Gastrocnemius medialis (tissue), 4 donors: ENCODE results near the gene WDFY3. TPM values are rescaled to one million over a fixed set of nuclear protein-coding genes. Genes with fewer than 3 reads are reported as not detected.
A peak's percentile ranks its signal among the peaks of the same experiment; 100 is the strongest.

ENCODE experiments used
- ATAC-seq, 2 donors: fragments of 150-250 bp; one replicate each; pipeline ENCODE4 v1.9.1; 2016
- DNase-seq, 2 donors: peaks; one replicate each; pipeline ENCODE4 v3.0.0-alpha.2; 2019
- H3K27ac ChIP-seq, 4 donors: fragments of 200-600 bp; sonication (generic); 1 replicate in 1 of 4; 2 replicates in 3 of 4; pipeline ENCODE4 v1.5.1; 2016 to 2018; ENCODE audit warnings: mild to moderate bottlenecking in 2 of 4, moderate library complexity in 1 of 4
- H3K27me3 ChIP-seq, 3 donors: fragments of 200-600 bp; sonication (generic) in 2 of 3; 1 replicate in 1 of 3; 2 replicates in 2 of 3; pipeline versions ENCODE4 v1.5.1 to v1.6.0; 2016 to 2019; ENCODE audit warnings: mild to moderate bottlenecking in 1 of 3, moderate library complexity in 1 of 3
- H3K36me3 ChIP-seq, 2 donors: fragments of 200-600 bp; sonication (generic) in 1 of 2; one replicate each; pipeline ENCODE4 v1.5.1; 2017 to 2018
- H3K4me1 ChIP-seq, 2 donors: fragments of 200-600 bp; sonication (generic) in 1 of 2; one replicate each; pipeline ENCODE4 v1.5.1; 2016 to 2017; ENCODE audit warnings: mild to moderate bottlenecking in 2 of 2
- H3K4me3 ChIP-seq, 4 donors: fragments of 200-600 bp; sonication (generic) in 3 of 4; 1 replicate in 1 of 4; 2 replicates in 3 of 4; pipeline ENCODE4 v1.5.1; 2016 to 2019; ENCODE audit warnings: mild to moderate bottlenecking in 2 of 4
- H3K9me3 ChIP-seq, 3 donors: fragments of 200-600 bp; sonication (generic) in 2 of 3; 1 replicate in 1 of 3; 2 replicates in 2 of 3; pipeline ENCODE4 v1.5.1; 2016 to 2019
- POLR2A ChIP-seq, 2 donors: fragments of 450-650 bp; IDR thresholded peaks; one replicate each; pipeline ENCODE4 v1.6.1; 2017; ENCODE audit warnings: antibody characterized with exemption in 2 of 2, mild to moderate bottlenecking in 2 of 2, moderate library complexity in 2 of 2
- in situ Hi-C, 4 donors: fragments of 200-750 bp; cut with MboI; loops; one replicate each; pipeline versions ENCODE4 v1.15.0 to v1.8.0; 2017; ENCODE audit warnings: low sequenced_read_pairs in 4 of 4
- intact Hi-C: fragments of 100-400 bp; cut with DNase I; formaldehyde crosslinking; loops from one replicate; pipeline ENCODE4 v1.15.1; 2023; ENCODE audit warnings: low total_unique reads
- total RNA-seq, 4 donors: library from RNA; depleted of rRNA; stranded (reverse); fragments of >200 nt; gene quantifications; one replicate each; pipeline versions ENCODE4 v1.1.0 to v1.2.3, GENCODE V29; 2016
- TF ChIP-seq, protein P1 (sequence below), 5 experiments: fragments of 450-650 bp in 3 of 5; fragments of 200-600 bp in 2 of 5; sonication (generic) in 2 of 5; IDR thresholded peaks in 4 of 5; conservative IDR thresholded peaks in 1 of 5; 1 replicate in 4 of 5; 2 replicates in 1 of 5; pipeline ENCODE4 v1.5.1; 2016 to 2019; ENCODE audit warnings: antibody characterized with exemption in 5 of 5, mild to moderate bottlenecking in 3 of 5, moderate library complexity in 3 of 5

WDFY3 gene
- total RNA-seq, 4 donors from 2014 or later, result 28.3 to 65.9 (median 36.4) TPM

DNA sequence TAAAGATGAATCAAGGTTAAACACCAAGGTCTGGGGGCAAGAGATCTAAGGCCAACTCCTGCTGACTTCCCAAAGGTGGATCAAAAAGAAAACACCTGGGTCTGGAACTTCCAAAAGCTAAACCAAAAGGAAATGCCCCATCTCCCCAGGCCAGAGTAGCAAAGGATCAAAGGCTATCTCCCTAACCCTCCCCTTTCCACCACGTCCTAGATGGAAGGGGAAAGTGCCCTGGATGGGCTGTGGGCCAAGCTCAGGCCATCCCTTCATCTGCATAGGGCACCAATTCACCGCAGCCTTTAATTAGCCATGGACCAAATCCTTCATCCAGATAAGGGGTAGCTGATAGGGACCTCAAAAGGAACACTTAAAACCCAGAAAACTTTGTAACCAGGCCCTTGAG lies 100.2 kb downstream of the WDFY3 start:
- intact Hi-C loops, result no loop called here

DNA sequence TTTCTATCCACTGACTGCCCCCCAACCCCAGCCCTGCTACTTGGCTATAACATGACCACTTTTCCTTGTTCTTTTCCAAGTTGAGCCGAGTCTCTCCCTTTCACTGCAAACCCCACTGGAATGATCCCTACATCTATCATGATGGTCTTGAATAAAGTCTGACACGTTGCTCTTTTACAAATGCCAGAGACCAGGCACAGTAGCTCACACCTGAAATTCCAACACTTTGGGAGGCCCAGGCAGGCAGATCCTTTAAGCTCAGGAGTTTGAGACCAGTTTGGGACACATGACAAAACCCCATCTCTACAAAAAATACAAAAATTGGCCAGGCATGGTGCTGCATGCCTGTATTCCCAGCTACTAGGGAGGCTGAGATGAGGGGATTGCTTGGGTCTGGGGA lies 100.9 kb downstream of the WDFY3 start:
- H3K36me3 ChIP-seq, result no peaks in the 10 kb centered on the region
- H3K9me3 ChIP-seq, result no peaks in the 10 kb centered on the region
- no peaks in the 10 kb centered on the region for H3K27me3 ChIP-seq
- in situ Hi-C loops (no loop called here), intact Hi-C loops (no loop called here)
- DNase-seq, result no peak
- ATAC-seq, result no peak
- no peak overlapping the region for H3K4me3 ChIP-seq
- H3K27ac ChIP-seq, result no peak overlapping the region
- TF ChIP-seq POLR2A (IDR thresholded peaks at IDR 0.05), result no peak
- TF ChIP-seq, protein P1, sequence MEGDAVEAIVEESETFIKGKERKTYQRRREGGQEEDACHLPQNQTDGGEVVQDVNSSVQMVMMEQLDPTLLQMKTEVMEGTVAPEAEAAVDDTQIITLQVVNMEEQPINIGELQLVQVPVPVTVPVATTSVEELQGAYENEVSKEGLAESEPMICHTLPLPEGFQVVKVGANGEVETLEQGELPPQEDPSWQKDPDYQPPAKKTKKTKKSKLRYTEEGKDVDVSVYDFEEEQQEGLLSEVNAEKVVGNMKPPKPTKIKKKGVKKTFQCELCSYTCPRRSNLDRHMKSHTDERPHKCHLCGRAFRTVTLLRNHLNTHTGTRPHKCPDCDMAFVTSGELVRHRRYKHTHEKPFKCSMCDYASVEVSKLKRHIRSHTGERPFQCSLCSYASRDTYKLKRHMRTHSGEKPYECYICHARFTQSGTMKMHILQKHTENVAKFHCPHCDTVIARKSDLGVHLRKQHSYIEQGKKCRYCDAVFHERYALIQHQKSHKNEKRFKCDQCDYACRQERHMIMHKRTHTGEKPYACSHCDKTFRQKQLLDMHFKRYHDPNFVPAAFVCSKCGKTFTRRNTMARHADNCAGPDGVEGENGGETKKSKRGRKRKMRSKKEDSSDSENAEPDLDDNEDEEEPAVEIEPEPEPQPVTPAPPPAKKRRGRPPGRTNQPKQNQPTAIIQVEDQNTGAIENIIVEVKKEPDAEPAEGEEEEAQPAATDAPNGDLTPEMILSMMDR (IDR thresholded peaks at IDR 0.05 in 4 of 5, conservative IDR thresholded peaks at IDR 0.05 in 1 of 5), result no peak
- H3K4me1 ChIP-seq, result no peaks in the 10 kb centered on the region

More for the DNA sequence above, 100.2 kb downstream of the WDFY3 start:
- in situ Hi-C loops, result no loop called here
- Histone ChIP-seq H3K9me3 (no peaks in the 10 kb centered on the region), H3K27ac (no peak overlapping the region), H3K36me3 (no peaks in the 10 kb centered on the region), H3K4me1 (no peaks in the 10 kb centered on the region), H3K27me3 (no peaks in the 10 kb centered on the region), H3K4me3 (no peak overlapping the region)
- no peak for TF ChIP-seq POLR2A (IDR thresholded peaks at IDR 0.05)
- TF ChIP-seq, protein P1 (IDR thresholded peaks at IDR 0.05 in 4 of 5, conservative IDR thresholded peaks at IDR 0.05 in 1 of 5), result no peak
- DNase-seq, result no peak
- ATAC-seq, result no peak

DNA sequence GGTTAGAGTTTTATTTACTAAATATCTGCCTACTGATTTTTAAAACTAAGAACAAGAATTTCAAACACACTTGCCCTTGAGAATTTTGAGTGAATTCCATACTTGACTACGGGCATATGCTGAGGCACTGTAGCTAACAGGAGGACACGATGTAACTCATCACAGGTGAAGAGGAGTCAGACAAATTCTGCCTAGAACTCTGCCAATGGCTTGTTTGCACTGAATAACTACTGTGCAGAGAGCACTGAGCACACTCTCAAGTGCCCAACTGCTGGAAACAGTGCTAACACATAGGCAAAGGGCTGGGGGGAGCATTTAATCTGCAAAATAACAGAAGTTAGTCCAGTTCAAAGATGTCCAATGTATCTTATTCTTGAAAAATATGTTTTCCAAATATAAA lies 104.4 kb downstream of the WDFY3 start:
- intact Hi-C loops, result no loop called here
- in situ Hi-C loops, result no loop called here
- peaks cover 3 to 10% of the 10 kb centered on the region in 2 donors for H3K4me1 ChIP-seq
- no peaks in the 10 kb centered on the region for H3K27me3 ChIP-seq
- DNase-seq, result no peak
- peaks cover 0 to 9% of the 10 kb centered on the region in 2 donors for H3K36me3 ChIP-seq
- no peak overlapping the region for H3K27ac ChIP-seq
- H3K4me3 ChIP-seq, result no peak overlapping the region
- no peaks in the 10 kb centered on the region for H3K9me3 ChIP-seq
- no peak for TF ChIP-seq POLR2A (IDR thresholded peaks at IDR 0.05)
- TF ChIP-seq, protein P1 (IDR thresholded peaks at IDR 0.05 in 4 of 5, conservative IDR thresholded peaks at IDR 0.05 in 1 of 5), result no peak
- no peak for ATAC-seq

DNA sequence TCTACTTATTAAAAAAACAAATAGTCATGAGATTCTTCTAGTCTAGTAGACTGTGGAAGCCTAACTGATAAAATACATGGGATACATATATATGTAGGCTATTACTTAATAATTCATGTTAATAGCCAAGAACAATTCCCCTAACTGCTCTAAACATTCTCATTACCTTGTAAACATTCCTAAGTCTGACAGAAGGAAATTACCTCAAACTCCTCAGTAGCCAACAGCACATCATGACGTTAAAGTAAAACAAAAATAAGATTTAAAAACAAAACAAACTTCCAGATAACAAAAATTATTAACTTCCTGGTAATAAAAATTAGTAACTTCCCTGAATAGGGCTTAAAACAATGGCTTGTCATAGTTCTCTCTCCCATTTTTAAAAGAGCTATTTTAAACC lies 109.2 kb downstream of the WDFY3 start:
- in situ Hi-C loops, result no loop called here
- no peaks in the 10 kb centered on the region for H3K9me3 ChIP-seq
- H3K27ac ChIP-seq, result peak overlapping the region in 2 of 4 donors; percentile 17 to 62
- H3K4me3 ChIP-seq, result no peak overlapping the region
- ATAC-seq, result no peak
- DNase-seq, result no peak
- intact Hi-C loops, result no loop called here
- H3K4me1 ChIP-seq, result peaks cover 20 to 41% of the 10 kb centered on the region in 2 donors
- H3K36me3 ChIP-seq, result peaks cover 0 to 9% of the 10 kb centered on the region in 2 donors
- H3K27me3 ChIP-seq, result no peaks in the 10 kb centered on the region
- TF ChIP-seq POLR2A (IDR thresholded peaks at IDR 0.05), result no peak
- TF ChIP-seq, protein P1 (IDR thresholded peaks at IDR 0.05 in 4 of 5, conservative IDR thresholded peaks at IDR 0.05 in 1 of 5), result no peak

DNA sequence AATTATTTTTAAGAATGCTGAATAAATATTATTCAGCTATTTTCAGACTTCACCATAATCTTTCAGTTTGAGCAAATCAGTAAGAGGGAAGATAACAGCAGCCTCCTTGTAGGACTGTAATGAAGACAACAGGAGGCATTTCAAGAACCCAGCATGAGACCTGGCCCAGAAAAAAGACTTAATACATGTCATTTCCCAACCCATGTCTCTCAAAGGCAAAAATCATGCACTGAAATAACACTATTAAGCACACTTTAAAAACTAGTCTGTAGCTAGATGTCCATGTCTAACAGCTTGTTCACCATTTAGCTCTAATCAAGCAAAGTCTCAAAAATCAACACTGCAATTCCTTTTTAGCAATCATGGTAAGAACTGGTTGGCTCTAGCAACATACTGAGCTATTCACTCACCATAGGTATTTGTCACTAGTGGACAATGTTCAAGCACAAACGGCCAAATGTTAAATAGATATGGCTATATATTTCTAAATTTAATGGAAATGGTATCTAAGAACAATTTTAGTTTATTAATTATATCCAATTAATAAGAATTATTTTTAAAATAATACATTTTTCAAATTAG lies 109.9 kb downstream of the WDFY3 start:
- DNase-seq, result no peak
- H3K4me3 ChIP-seq, result no peak overlapping the region
- H3K27ac ChIP-seq, result peak overlapping the region; percentile 0 to 62 (median 45)
- intact Hi-C loops, result no loop called here
- peaks cover 20 to 48% of the 10 kb centered on the region in 2 donors for H3K4me1 ChIP-seq
- no peaks in the 10 kb centered on the region for H3K9me3 ChIP-seq
- peaks cover 0 to 9% of the 10 kb centered on the region in 2 donors for H3K36me3 ChIP-seq
- TF ChIP-seq POLR2A (IDR thresholded peaks at IDR 0.05), result no peak
- TF ChIP-seq, protein P1 (IDR thresholded peaks at IDR 0.05 in 4 of 5, conservative IDR thresholded peaks at IDR 0.05 in 1 of 5), result no peak
- in situ Hi-C loops, result no loop called here
- no peaks in the 10 kb centered on the region for H3K27me3 ChIP-seq
- no peak for ATAC-seq
